Lower leg skin (tissue), 3 donors: Measurements from ENCODE around the gene TCERG1L.

Experiments used
- CTCF ChIP-seq, 3 donors: fragments of 450-650 bp; IDR thresholded peaks; one replicate each; pipeline ENCODE4 v1.5.1; 2016; ENCODE audit warnings: antibody characterized with exemption in 3 of 3, mild to moderate bottlenecking in 3 of 3, moderate library complexity in 2 of 3
- POLR2A ChIP-seq, 2 donors: fragments of 450-650 bp; IDR thresholded peaks; one replicate each; pipeline ENCODE4 v1.6.1; 2016 to 2017; ENCODE audit warnings: antibody characterized with exemption in 2 of 2, mild to moderate bottlenecking in 1 of 2, moderate library complexity in 1 of 2

- TF ChIP-seq CTCF (IDR thresholded peaks at IDR 0.05) (no peak), POLR2A (IDR thresholded peaks at IDR 0.05) (no peak)
These were observed 162.4 kb downstream of the TCERG1L start for GRCh38 chr10:131149111-131149510.
